ENCODE results near the gene LCA5L. TPM values are rescaled to one million over a fixed set of nuclear protein-coding genes. Genes with fewer than 3 reads are reported as not detected.

Gene LCA5L
- polyA plus RNA-seq, 1 donor from 2014 or later, result not detected

- Mint-ChIP-seq H3K4me3 (no peak overlapping the region), H3K9me3 (peaks cover 0 to 2% (median 2%) of the 10 kb centered on the region in 3 donors), H3K27ac (no peak overlapping the region), H3K4me1 (peaks cover 1 to 5% (median 3%) of the 10 kb centered on the region in 3 donors), H3K27me3 (no peaks in the 10 kb centered on the region), H3K36me3 (peaks cover 12% of the 10 kb centered on the region)
Observed at GRCh38 chr21:39461419-39461818, 15.8 kb upstream of the LCA5L start.

GRCh38 chr21:39456665-39457064 lies 11.1 kb upstream of the LCA5L start:
- Mint-ChIP-seq H3K4me3 (no peak overlapping the region), H3K27me3 (no peaks in the 10 kb centered on the region), H3K9me3 (no peaks in the 10 kb centered on the region), H3K36me3 (peaks cover 2% of the 10 kb centered on the region), H3K27ac (no peak overlapping the region), H3K4me1 (peaks cover 1 to 5% (median 3%) of the 10 kb centered on the region in 3 donors)

GRCh38 chr21:39454949-39455668 lies 9.5 kb upstream of the LCA5L start:
- Mint-ChIP-seq H3K4me1 (peaks cover 0 to 1% (median 0%) of the 10 kb centered on the region in 3 donors), H3K9me3 (no peaks in the 10 kb centered on the region), H3K36me3 (no peaks in the 10 kb centered on the region), H3K27ac (no peak overlapping the region), H3K27me3 (no peaks in the 10 kb centered on the region), H3K4me3 (no peak overlapping the region)

GRCh38 chr21:39453571-39454179 lies 8.1 kb upstream of the LCA5L start:
- Mint-ChIP-seq H3K36me3 (no peaks in the 10 kb centered on the region), H3K4me3 (no peak overlapping the region), H3K27ac (no peak overlapping the region), H3K27me3 (no peaks in the 10 kb centered on the region), H3K4me1 (peaks cover 0 to 1% (median 0%) of the 10 kb centered on the region in 3 donors), H3K9me3 (no peaks in the 10 kb centered on the region)

GRCh38 chr21:39452970-39453342 lies 7.4 kb upstream of the LCA5L start:
- H3K27me3 Mint-ChIP-seq, result no peaks in the 10 kb centered on the region
- H3K36me3 Mint-ChIP-seq, result no peaks in the 10 kb centered on the region
- H3K4me1 Mint-ChIP-seq, result peaks cover 0 to 1% (median 0%) of the 10 kb centered on the region in 3 donors

GRCh38 chr21:39452207-39452969 lies 6.8 kb upstream of the LCA5L start:
- Mint-ChIP-seq H3K9me3 (no peaks in the 10 kb centered on the region), H3K36me3 (no peaks in the 10 kb centered on the region), H3K4me3 (no peak overlapping the region), H3K4me1 (peaks cover 0 to 1% (median 0%) of the 10 kb centered on the region in 3 donors), H3K27me3 (no peaks in the 10 kb centered on the region), H3K27ac (no peak overlapping the region)

More at GRCh38 chr21:39452970-39453342, 7.4 kb upstream of the LCA5L start:
- Mint-ChIP-seq H3K9me3 (no peaks in the 10 kb centered on the region), H3K27ac (no peak overlapping the region), H3K4me3 (no peak overlapping the region)

GRCh38 chr21:39451332-39452206 lies 6.0 kb upstream of the LCA5L start, which contains the start of gene SH3BGR:
SH3BGR (plus strand) TSS chr21:39451970; CDS start chr21:39452097, 127 bp downstream.
- H3K36me3 Mint-ChIP-seq, result no peaks in the 10 kb centered on the region
- H3K4me1 Mint-ChIP-seq, result peaks cover 0 to 1% (median 0%) of the 10 kb centered on the region in 3 donors
- H3K4me3 Mint-ChIP-seq, result peak within 1 kb of the TSS in 1 of 4 donors; percentile 35
- no peak within 1 kb of the TSS for H3K27ac Mint-ChIP-seq
- no peaks in the 10 kb centered on the region for H3K9me3 Mint-ChIP-seq
- H3K27me3 Mint-ChIP-seq, result no peaks in the 10 kb centered on the region

GRCh38 chr21:39447264-39447663 lies 1.7 kb upstream of the LCA5L start:
- Mint-ChIP-seq H3K27me3 (peaks cover 8% of the 10 kb centered on the region), H3K36me3 (no peaks in the 10 kb centered on the region), H3K4me1 (peaks cover 10 to 16% (median 10%) of the 10 kb centered on the region in 3 donors), H3K27ac (peak overlapping the region in 1 of 3 donors; percentile 92), H3K9me3 (no peaks in the 10 kb centered on the region), H3K4me3 (peak overlapping the region in 3 of 4 donors; percentile 26 to 89 (median 70))

GRCh38 chr21:39444421-39445180 lies 977 bp downstream of the LCA5L start:
- H3K4me1 Mint-ChIP-seq, result peaks cover 10 to 16% (median 10%) of the 10 kb centered on the region in 3 donors
- no peaks in the 10 kb centered on the region for H3K36me3 Mint-ChIP-seq
- H3K4me3 Mint-ChIP-seq, result peak overlapping the region; percentile 89 to 99 (median 96)
- peaks cover 11% of the 10 kb centered on the region for H3K27me3 Mint-ChIP-seq
- peak overlapping the region; percentile 91 to 98 (median 92) for H3K27ac Mint-ChIP-seq
- no peaks in the 10 kb centered on the region for H3K9me3 Mint-ChIP-seq

GRCh38 chr21:39441502-39442475 lies 3.8 kb downstream of the LCA5L start:
- peak overlapping the region in 2 of 3 donors; percentile 61 to 75 for H3K27ac Mint-ChIP-seq
- H3K27me3 Mint-ChIP-seq, result peaks cover 11% of the 10 kb centered on the region
- peak overlapping the region in 1 of 4 donors; percentile 89 for H3K4me3 Mint-ChIP-seq
- H3K36me3 Mint-ChIP-seq, result no peaks in the 10 kb centered on the region
- H3K4me1 Mint-ChIP-seq, result peaks cover 10 to 16% (median 10%) of the 10 kb centered on the region in 3 donors
- H3K9me3 Mint-ChIP-seq, result peaks cover 0 to 4% (median 0%) of the 10 kb centered on the region in 3 donors

GRCh38 chr21:39439232-39439631 lies 6.3 kb downstream of the LCA5L start:
- Mint-ChIP-seq H3K36me3 (no peaks in the 10 kb centered on the region), H3K27me3 (peaks cover 11% of the 10 kb centered on the region), H3K4me3 (no peak overlapping the region), H3K4me1 (peaks cover 0 to 8% (median 0%) of the 10 kb centered on the region in 3 donors), H3K9me3 (peaks cover 0 to 4% (median 0%) of the 10 kb centered on the region in 3 donors), H3K27ac (no peak overlapping the region)

- H3K4me1 Mint-ChIP-seq, result no peaks in the 10 kb centered on the region
- peaks cover 0 to 4% (median 0%) of the 10 kb centered on the region in 3 donors for H3K9me3 Mint-ChIP-seq
- no peak overlapping the region for H3K4me3 Mint-ChIP-seq
- peak overlapping the region in 1 of 3 donors; percentile 13 for H3K27ac Mint-ChIP-seq
- peaks cover 8% of the 10 kb centered on the region for H3K27me3 Mint-ChIP-seq
- no peaks in the 10 kb centered on the region for H3K36me3 Mint-ChIP-seq
Observed at GRCh38 chr21:39434950-39435349, 10.6 kb downstream of the LCA5L start.

GRCh38 chr21:39430954-39431353 lies 14.6 kb downstream of the LCA5L start:
- peaks cover 8% of the 10 kb centered on the region for H3K27me3 Mint-ChIP-seq
- H3K27ac Mint-ChIP-seq, result no peak overlapping the region
- H3K4me1 Mint-ChIP-seq, result peaks cover 0 to 4% (median 1%) of the 10 kb centered on the region in 3 donors
- no peaks in the 10 kb centered on the region for H3K36me3 Mint-ChIP-seq
- no peaks in the 10 kb centered on the region for H3K9me3 Mint-ChIP-seq
- H3K4me3 Mint-ChIP-seq, result peak overlapping the region in 1 of 4 donors; percentile 49
